HCT116 (cell line): ENCODE results near the gene RAPGEF2. TPM values are rescaled to one million over a fixed set of nuclear protein-coding genes. Genes with fewer than 3 reads are reported as not detected.

Experiments used
- ATAC-seq: fragments of 200-7000 bp; cut with Tn5 transposase; 2 replicates; pipeline ENCODE4 v1.9.1; 2020; ENCODE audit warnings: mild to moderate bottlenecking, moderate library complexity
- BruUV-seq: library from RNA; stranded (reverse); fragments of 400-500 nt; replicated peaks from 2 replicates; lab custom pipeline; 2021; lab: Mats Ljungman, UMichigan
- CTCF ChIA-PET: fragments of 300-600 bp; sonication (Branson Sonifier 250); formaldehyde crosslinking; loops from one replicate; lab custom pipeline; 2021; ENCODE audit warnings: antibody characterized with exemption; lab: Charles Lee
- POLR2A ChIA-PET: fragments of 300-600, 350-600 bp; sonication (Branson Sonifier 250); formaldehyde crosslinking; loops from one replicate; lab custom pipeline; 2021; ENCODE audit warnings: antibody characterized with exemption; lab: Charles Lee
- RAD21 ChIA-PET, 2 experiments: fragments of 300-600 bp; sonication (Branson Sonifier 250); formaldehyde crosslinking; loops; one replicate each; lab custom pipeline; 2023; ENCODE audit warnings: low total read pairs in 2 of 2; ENCODE audit not compliant: uncharacterized antibody in 2 of 2, unreplicated experiment in 2 of 2, low non-redundant PET in 1 of 2; lab: Charles Lee
- DNase-seq: peaks from one replicate; pipeline ENCODE4 v3.0.0-alpha.2; 2010; ENCODE audit warnings: low read depth, low spot score
- H2AFZ ChIP-seq: fragments of 200-600 bp; shearing (Covaris generic), sonication (generic); 2 replicates; pipeline ENCODE4 v1.6.1; 2017; ENCODE audit warnings: low read depth, mixed run types, mixed read lengths, antibody characterized with exemption, low read length; ENCODE audit not compliant: poor library complexity, severe bottlenecking
- H3K27ac ChIP-seq: 2 replicates; pipeline ENCODE4 v1.5.1; 2012; ENCODE audit warnings: low read depth, low read length
- H3K27me3 ChIP-seq: fragments of 200-600 bp; sonication (generic); 2 replicates; pipeline ENCODE4 v1.6.1; 2016; ENCODE audit warnings: mixed run types, low read length, mixed read lengths; ENCODE audit not compliant: insufficient read depth
- H3K36me3 ChIP-seq, 2 experiments: fragments of 200-500 bp in 1 of 2; fragments of 200-600 bp in 1 of 2; sonication (Bioruptor generic) in 1 of 2; sonication (generic) in 1 of 2; 2 replicates each; pipeline versions ENCODE4 v1.5.1 to v1.6.1; 2014 to 2016; ENCODE audit warnings: low read length in 2 of 2, inconsistent platforms in 1 of 2, mixed read lengths in 1 of 2, mixed run types in 1 of 2; ENCODE audit not compliant: insufficient read depth in 2 of 2, control insufficient read depth in 1 of 2
- H3K4me1 ChIP-seq, 2 experiments: fragments of 200-600 bp in 1 of 2; sonication (generic) in 1 of 2; 2 replicates each; pipeline versions ENCODE4 v1.5.1 to v1.6.1; 2012 to 2017; ENCODE audit warnings: low read length in 2 of 2, inconsistent platforms in 1 of 2, mild to moderate bottlenecking in 1 of 2, mixed read lengths in 1 of 2, mixed run types in 1 of 2, moderate library complexity in 1 of 2; ENCODE audit not compliant: insufficient read depth in 2 of 2, control insufficient read depth in 1 of 2
- H3K4me2 ChIP-seq: fragments of 200-600 bp; sonication (generic); 2 replicates; pipeline ENCODE4 v1.6.1; 2017; ENCODE audit warnings: mixed run types, low read length, mixed read lengths
- H3K4me3 ChIP-seq, 2 experiments: fragments of 200-600 bp in 1 of 2; sonication (generic) in 1 of 2; replicated peaks in 1 of 2; 2 replicates each; pipeline ENCODE4 v1.5.1; 2011 to 2016; ENCODE audit warnings: low read length in 2 of 2, control low read depth in 1 of 2, low read depth in 1 of 2, mild to moderate bottlenecking in 1 of 2, mixed read lengths in 1 of 2, mixed run types in 1 of 2
- H3K79me2 ChIP-seq: fragments of 200-600 bp; sonication (generic); 2 replicates; pipeline ENCODE4 v1.6.1; 2017; ENCODE audit warnings: mild to moderate bottlenecking, mixed run types, low read length, moderate library complexity, mixed read lengths; ENCODE audit not compliant: insufficient read depth
- H3K9ac ChIP-seq: fragments of 200-600 bp; sonication (generic); 2 replicates; pipeline ENCODE4 v1.6.1; 2016; ENCODE audit warnings: low read length, mixed read lengths
- H3K9me2 ChIP-seq: fragments of 200-600 bp; sonication (generic), shearing (Covaris generic); 2 replicates; pipeline ENCODE4 v1.6.1; 2017; ENCODE audit warnings: mixed run types, mild to moderate bottlenecking, moderate library complexity; ENCODE audit not compliant: insufficient read depth
- H3K9me3 ChIP-seq, 2 experiments: fragments of 200-500 bp in 1 of 2; fragments of 200-600 bp in 1 of 2; sonication (Bioruptor generic) in 1 of 2; sonication (generic) in 1 of 2; 2 replicates each; pipeline ENCODE4 v1.6.1; 2014 to 2017; ENCODE audit warnings: low read length in 2 of 2, mixed read lengths in 2 of 2, inconsistent platforms in 1 of 2, low read depth in 1 of 2, mild to moderate bottlenecking in 1 of 2, mixed run types in 1 of 2, moderate library complexity in 1 of 2; ENCODE audit not compliant: control insufficient read depth in 1 of 2, insufficient read depth in 1 of 2
- H4K20me1 ChIP-seq: fragments of 200-600 bp; sonication (generic), shearing (Covaris generic); 2 replicates; pipeline ENCODE4 v1.6.1; 2017; ENCODE audit warnings: mixed run types, mild to moderate bottlenecking, moderate library complexity; ENCODE audit not compliant: insufficient read depth
- CBX3 ChIP-seq: IDR thresholded peaks from 2 replicates; pipeline ENCODE4 v1.6.1; 2012; ENCODE audit warnings: low read depth
- EZH2 ChIP-seq: fragments of 200-600 bp; sonication (generic); IDR thresholded peaks from 2 replicates; pipeline ENCODE4 v1.6.1; 2017; ENCODE audit warnings: antibody characterized with exemption, mixed run types
- EZH2phosphoT487 ChIP-seq: fragments of 200-600 bp; IDR thresholded peaks from 2 replicates; pipeline ENCODE4 v1.6.1; 2018; ENCODE audit warnings: antibody characterized with exemption, borderline replicate concordance
- FOSL1 ChIP-seq: IDR thresholded peaks from 2 replicates; pipeline ENCODE4 v1.6.1; 2012; ENCODE audit warnings: low read depth
- JUND ChIP-seq: IDR thresholded peaks from 2 replicates; pipeline ENCODE4 v1.6.1; 2012
- SIN3A ChIP-seq: IDR thresholded peaks from 2 replicates; pipeline ENCODE4 v1.6.1; 2012; ENCODE audit warnings: low read depth
- TCF7L2 ChIP-seq: IDR thresholded peaks from 2 replicates; pipeline ENCODE4 v1.7.0; 2011; ENCODE audit warnings: borderline replicate concordance, inconsistent platforms; ENCODE audit not compliant: insufficient read depth, insufficient read length; ENCODE audit errors: extremely low read depth
- intact Hi-C: fragments of 100-400 bp; cut with micrococcal nuclease; formaldehyde crosslinking; loops from 2 replicates; pipeline ENCODE4 v1.10.0; 2022
- total RNA-seq: library from RNA; stranded (reverse); gene quantifications from one replicate; pipeline ENCODE4 v1.2.1, GENCODE V29; 2021; ENCODE audit not compliant: unreplicated experiment
- TF ChIP-seq, protein P1 (sequence below): IDR thresholded peaks from 2 replicates; pipeline ENCODE4 v1.6.1; 2012; ENCODE audit warnings: low read depth

The RAPGEF2 gene
- total RNA-seq, 1 experiment from 2014 or later = 21.2 TPM

- CTCF ChIA-PET = no interaction called here
- BruUV-seq = no TSS peak
Observed at GRCh38 chr4:159282944-159283343, 180.1 kb downstream of the RAPGEF2 start.

DNA sequence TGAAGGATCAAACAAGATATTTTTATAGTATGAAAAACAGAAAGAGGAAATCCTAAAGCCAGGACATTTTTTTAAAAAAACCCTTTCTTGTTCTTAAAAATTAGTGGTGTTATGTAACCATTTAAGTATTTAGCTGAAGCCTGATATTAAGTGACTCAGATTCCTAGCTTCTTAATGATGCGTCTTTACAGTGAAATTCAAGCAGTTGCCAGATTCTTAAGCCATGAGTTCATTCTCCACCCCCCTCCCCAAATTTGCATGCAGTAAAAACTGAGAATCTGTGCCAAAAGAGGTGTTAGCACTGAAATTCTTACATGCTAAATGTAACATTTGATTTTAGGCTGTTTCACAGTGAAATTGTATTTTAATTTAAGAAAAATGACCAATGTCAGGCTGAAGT lies 180.8 kb downstream of the RAPGEF2 start:
- TF ChIP-seq EZH2phosphoT487 (no peak), FOSL1 (no peak), JUND (no peak)
- no peak for ATAC-seq
- Histone ChIP-seq H4K20me1 (no peaks in the 10 kb centered on the region), H3K4me2 (no peak overlapping the region; the same call in 1 of the 2 replicates), H2AFZ (no peak overlapping the region), H3K9me2 (no peaks in the 10 kb centered on the region), H3K27ac (no peak overlapping the region), H3K9ac (no peak overlapping the region), H3K36me3 (no peaks in the 10 kb centered on the region), H3K4me1 (peaks cover 0 to 7% of the 10 kb centered on the region in 2 experiments; a peak in 2 of 4 replicates), H3K79me2 (no peaks in the 10 kb centered on the region), H3K4me3 (no peak overlapping the region), H3K9me3 (no peaks in the 10 kb centered on the region), H3K27me3 (no peaks in the 10 kb centered on the region)
- intact Hi-C loops = no loop called here
- ChIA-PET RAD21 (no interaction called here), POLR2A (no interaction called here), CTCF (no interaction called here)
- DNase-seq = no peak
- no TSS peak for BruUV-seq

More at GRCh38 chr4:159282944-159283343, 180.1 kb downstream of the RAPGEF2 start:
- Histone ChIP-seq H3K79me2 (no peaks in the 10 kb centered on the region), H3K9me2 (no peaks in the 10 kb centered on the region), H3K27me3 (no peaks in the 10 kb centered on the region), H3K4me3 (no peak overlapping the region), H3K4me2 (no peak overlapping the region), H3K4me1 (peaks cover 0 to 7% of the 10 kb centered on the region in 2 experiments; a peak in 2 of 4 replicates), H3K36me3 (no peaks in the 10 kb centered on the region), H3K9ac (no peak overlapping the region), H4K20me1 (no peaks in the 10 kb centered on the region), H3K9me3 (no peaks in the 10 kb centered on the region), H3K27ac (no peak overlapping the region), H2AFZ (no peak overlapping the region)
- DNase-seq (no peak), ATAC-seq (no peak)
- POLR2A ChIA-PET = no interaction called here
- RAD21 ChIA-PET = no interaction called here
- intact Hi-C loops = no loop called here
- TF ChIP-seq EZH2 (no peak), SIN3A (no peak), CBX3 (no peak), TCF7L2 (no peak)
- TF ChIP-seq, protein P1, sequence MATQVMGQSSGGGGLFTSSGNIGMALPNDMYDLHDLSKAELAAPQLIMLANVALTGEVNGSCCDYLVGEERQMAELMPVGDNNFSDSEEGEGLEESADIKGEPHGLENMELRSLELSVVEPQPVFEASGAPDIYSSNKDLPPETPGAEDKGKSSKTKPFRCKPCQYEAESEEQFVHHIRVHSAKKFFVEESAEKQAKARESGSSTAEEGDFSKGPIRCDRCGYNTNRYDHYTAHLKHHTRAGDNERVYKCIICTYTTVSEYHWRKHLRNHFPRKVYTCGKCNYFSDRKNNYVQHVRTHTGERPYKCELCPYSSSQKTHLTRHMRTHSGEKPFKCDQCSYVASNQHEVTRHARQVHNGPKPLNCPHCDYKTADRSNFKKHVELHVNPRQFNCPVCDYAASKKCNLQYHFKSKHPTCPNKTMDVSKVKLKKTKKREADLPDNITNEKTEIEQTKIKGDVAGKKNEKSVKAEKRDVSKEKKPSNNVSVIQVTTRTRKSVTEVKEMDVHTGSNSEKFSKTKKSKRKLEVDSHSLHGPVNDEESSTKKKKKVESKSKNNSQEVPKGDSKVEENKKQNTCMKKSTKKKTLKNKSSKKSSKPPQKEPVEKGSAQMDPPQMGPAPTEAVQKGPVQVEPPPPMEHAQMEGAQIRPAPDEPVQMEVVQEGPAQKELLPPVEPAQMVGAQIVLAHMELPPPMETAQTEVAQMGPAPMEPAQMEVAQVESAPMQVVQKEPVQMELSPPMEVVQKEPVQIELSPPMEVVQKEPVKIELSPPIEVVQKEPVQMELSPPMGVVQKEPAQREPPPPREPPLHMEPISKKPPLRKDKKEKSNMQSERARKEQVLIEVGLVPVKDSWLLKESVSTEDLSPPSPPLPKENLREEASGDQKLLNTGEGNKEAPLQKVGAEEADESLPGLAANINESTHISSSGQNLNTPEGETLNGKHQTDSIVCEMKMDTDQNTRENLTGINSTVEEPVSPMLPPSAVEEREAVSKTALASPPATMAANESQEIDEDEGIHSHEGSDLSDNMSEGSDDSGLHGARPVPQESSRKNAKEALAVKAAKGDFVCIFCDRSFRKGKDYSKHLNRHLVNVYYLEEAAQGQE = no peak
